GM10266 (cell line): ENCODE results near the gene GALM.

Source experiments
- DNase-seq: peaks from one replicate; pipeline ENCODE4 v3.0.0; 2012; ENCODE audit errors: extremely low spot score
- CTCF ChIP-seq: IDR thresholded peaks from 2 replicates; pipeline ENCODE4 v1.5.1; 2012; ENCODE audit warnings: mild to moderate bottlenecking, low read depth; ENCODE audit not compliant: control insufficient read depth, insufficient read depth; ENCODE audit errors: missing control alignments

Gene GALM

GRCh38 chr2:38655441-38655840, 10.5 kb upstream of the GALM start:
- DNase-seq: no peak
- no peak for TF ChIP-seq CTCF

GRCh38 chr2:38656866-38657480, 8.9 kb upstream of the GALM start:
- no peak for DNase-seq
- TF ChIP-seq CTCF: no peak

GRCh38 chr2:38658613-38659012, 7.3 kb upstream of the GALM start:
- DNase-seq: no peak
- TF ChIP-seq CTCF: no peak

- DNase-seq: no peak
- TF ChIP-seq CTCF: no peak
Measured at GRCh38 chr2:38659115-38659514, 6.8 kb upstream of the GALM start.

- no peak for TF ChIP-seq CTCF
- no peak for DNase-seq
Measured at GRCh38 chr2:38660282-38660681, 5.6 kb upstream of the GALM start.

GRCh38 chr2:38661306-38661705, 4.6 kb upstream of the GALM start:
- no peak for DNase-seq
- no peak for TF ChIP-seq CTCF

- DNase-seq: no peak
- no peak for TF ChIP-seq CTCF
Measured at GRCh38 chr2:38666556-38666910, 619 bp downstream of the GALM start.
